ENCODE data around the gene ANXA8. TPM values are rescaled to one million over a fixed set of nuclear protein-coding genes. Genes with fewer than 3 reads are reported as not detected.

ANXA8 gene
- total RNA-seq, 2 experiments from 2014 or later, result 0.17 to 0.30 TPM

DNA sequence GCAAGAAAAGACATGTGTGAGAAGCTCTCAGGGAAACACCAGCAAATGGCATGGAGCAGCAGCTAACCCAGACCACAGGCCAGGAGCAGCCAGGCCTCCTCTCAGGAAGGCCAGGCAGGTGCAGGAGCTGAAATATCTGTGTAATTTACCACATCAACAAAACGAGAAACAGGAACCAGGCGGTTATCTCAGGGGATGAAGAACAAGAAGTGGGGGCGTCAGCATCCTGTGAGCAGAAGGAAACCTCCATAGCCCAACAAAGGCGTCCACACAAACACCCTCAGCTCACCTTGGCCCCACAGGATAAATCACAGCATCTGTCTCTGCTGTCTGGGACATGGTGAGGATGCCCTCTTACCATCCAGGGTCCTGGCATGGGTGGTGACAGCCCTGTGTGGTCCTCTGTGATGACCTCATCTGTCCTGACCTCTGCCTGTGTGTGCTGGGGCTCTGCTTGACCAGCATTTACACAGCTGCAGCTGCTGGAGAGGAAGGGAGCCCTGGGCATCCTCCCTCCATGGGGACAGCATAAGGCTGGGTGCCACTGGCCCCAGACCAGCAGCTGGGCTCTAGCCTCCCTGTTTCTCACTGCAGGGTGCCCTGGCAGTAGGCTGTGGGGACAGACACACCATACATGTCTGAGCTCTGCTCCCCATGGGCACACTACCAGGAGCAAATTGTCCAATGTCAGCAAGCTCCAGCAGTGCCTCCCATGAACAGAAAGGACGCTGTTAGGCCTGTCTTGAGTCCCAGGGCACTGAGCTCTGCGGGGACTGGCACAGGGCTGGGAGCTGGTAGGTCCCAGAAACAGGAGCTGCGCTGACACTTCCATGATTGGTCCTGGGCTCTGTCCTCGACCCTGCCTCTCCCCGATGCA is 34.6 kb downstream of the ANXA8 start:
- Mint-ChIP-seq H3K36me3 (ENCODE audit: low read depth) (no peaks in the 10 kb centered on the region), H3K27me3 (peaks cover 3% of the 10 kb centered on the region), H3K4me1 (peaks cover 4% of the 10 kb centered on the region), H3K27ac (no peak overlapping the region), H3K4me3 (no peak overlapping the region), H3K9me3 (peaks cover 10% of the 10 kb centered on the region)
- ChIA-PET POLR2A (no interaction called here), CTCF (interaction anchor here (0.7 to 1.2 kb wide), 2 partner anchors 17 to 268 kb away, joined by 3 read pairs; no protein-coding TSS in a partner anchor)
- DNase-seq, result no peak

GRCh38 chr10:47447705-47448104 is 36.2 kb downstream of the ANXA8 start:
- ChIA-PET CTCF (interaction anchor here (1.0 kb wide), 1 partner anchor 9 kb away, joined by 3 read pairs; no protein-coding TSS in a partner anchor), POLR2A (no interaction called here)
- Mint-ChIP-seq H3K27me3 (no peaks in the 10 kb centered on the region), H3K4me3 (no peak overlapping the region), H3K36me3 (ENCODE audit: low read depth) (no peaks in the 10 kb centered on the region), H3K27ac (no peak overlapping the region), H3K4me1 (peaks cover 4% of the 10 kb centered on the region), H3K9me3 (peaks cover 10% of the 10 kb centered on the region)
- no peak for DNase-seq

GRCh38 chr10:47447209-47447608 is 36.7 kb downstream of the ANXA8 start:
- CTCF ChIA-PET, result no interaction called here
- Mint-ChIP-seq H3K4me1 (peaks cover 4% of the 10 kb centered on the region), H3K27ac (no peak overlapping the region), H3K9me3 (peaks cover 10% of the 10 kb centered on the region), H3K27me3 (peaks cover 2% of the 10 kb centered on the region), H3K4me3 (no peak overlapping the region), H3K36me3 (ENCODE audit: low read depth) (no peaks in the 10 kb centered on the region)
- POLR2A ChIA-PET, result no interaction called here
- no peak for DNase-seq

DNA sequence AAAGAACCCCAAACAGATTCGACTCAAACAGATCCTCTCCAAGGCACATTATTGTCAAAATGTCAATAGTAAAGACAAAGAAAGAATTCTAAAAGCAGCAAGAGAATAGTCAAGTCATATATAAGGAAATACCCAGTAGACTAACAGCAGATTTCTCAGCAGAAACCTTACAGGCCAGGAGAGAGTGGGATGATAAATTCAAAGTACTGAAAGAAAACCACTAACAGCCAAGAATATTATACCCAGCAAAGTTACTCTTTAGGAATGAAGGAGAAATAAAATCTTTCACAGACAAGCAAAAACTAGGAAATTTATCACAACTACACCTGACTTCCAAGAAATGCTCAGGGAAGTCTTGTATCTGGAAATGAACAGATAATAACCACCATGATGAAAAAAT is 38.2 kb downstream of the ANXA8 start:
- peaks cover 4% of the 10 kb centered on the region for H3K4me1 Mint-ChIP-seq
- POLR2A ChIA-PET, result no interaction called here
- no peak overlapping the region for H3K4me3 Mint-ChIP-seq
- H3K27ac Mint-ChIP-seq, result no peak overlapping the region
- peaks cover 13% of the 10 kb centered on the region for H3K27me3 Mint-ChIP-seq
- H3K36me3 Mint-ChIP-seq (ENCODE audit: low read depth), result no peaks in the 10 kb centered on the region
- DNase-seq, result no peak
- CTCF ChIA-PET, result no interaction called here
- H3K9me3 Mint-ChIP-seq, result peaks cover 10% of the 10 kb centered on the region

GRCh38 chr10:47444047-47444446 is 39.9 kb downstream of the ANXA8 start:
- Mint-ChIP-seq H3K9me3 (peaks cover 13% of the 10 kb centered on the region), H3K4me1 (peaks cover 4% of the 10 kb centered on the region), H3K27me3 (peaks cover 14% of the 10 kb centered on the region), H3K36me3 (ENCODE audit: low read depth) (no peaks in the 10 kb centered on the region), H3K27ac (no peak overlapping the region), H3K4me3 (no peak overlapping the region)
- POLR2A ChIA-PET, result no interaction called here
- CTCF ChIA-PET, result no interaction called here
- DNase-seq, result no peak

GRCh38 chr10:47443145-47443544 is 40.8 kb downstream of the ANXA8 start:
- DNase-seq, result no peak
- no peak overlapping the region for H3K27ac Mint-ChIP-seq
- H3K4me1 Mint-ChIP-seq, result no peaks in the 10 kb centered on the region
- no peak overlapping the region for H3K4me3 Mint-ChIP-seq
- POLR2A ChIA-PET, result no interaction called here
- H3K9me3 Mint-ChIP-seq, result peaks cover 13% of the 10 kb centered on the region
- peaks cover 17% of the 10 kb centered on the region for H3K27me3 Mint-ChIP-seq
- CTCF ChIA-PET, result no interaction called here
- no peaks in the 10 kb centered on the region for H3K36me3 Mint-ChIP-seq (ENCODE audit: low read depth)

DNA sequence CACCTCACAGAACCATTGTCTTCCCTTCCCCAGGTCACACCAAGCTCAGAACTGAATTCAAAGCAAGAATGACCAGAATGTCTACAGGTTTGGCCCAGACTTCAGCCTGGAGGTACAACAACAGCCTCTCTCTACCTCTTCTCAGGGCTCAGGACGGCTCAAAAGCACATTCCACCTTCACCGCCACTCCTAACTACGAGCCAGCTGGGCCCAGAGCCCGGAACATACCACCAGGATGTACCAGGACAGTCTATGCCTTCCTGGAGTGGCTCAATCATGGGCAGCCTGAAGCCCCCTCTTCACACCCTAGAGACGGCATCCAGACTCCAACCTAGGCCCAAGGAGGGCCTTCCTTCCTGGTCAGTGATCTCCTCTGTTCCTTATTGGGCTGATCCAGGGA is 41.6 kb downstream of the ANXA8 start:
- Mint-ChIP-seq H3K4me1 (no peaks in the 10 kb centered on the region), H3K36me3 (ENCODE audit: low read depth) (no peaks in the 10 kb centered on the region), H3K9me3 (peaks cover 13% of the 10 kb centered on the region), H3K4me3 (no peak overlapping the region), H3K27me3 (peaks cover 17% of the 10 kb centered on the region), H3K27ac (no peak overlapping the region)
- CTCF ChIA-PET, result interaction anchor here (1.3 kb wide), 1 partner anchor 9 kb away, joined by 3 read pairs; no protein-coding TSS in a partner anchor
- POLR2A ChIA-PET, result no interaction called here
- DNase-seq, result no peak

GRCh38 chr10:47441938-47442337 is 42.0 kb downstream of the ANXA8 start:
- H3K4me3 Mint-ChIP-seq, result no peak overlapping the region
- no peak for DNase-seq
- H3K27me3 Mint-ChIP-seq, result peaks cover 17% of the 10 kb centered on the region
- no peaks in the 10 kb centered on the region for H3K4me1 Mint-ChIP-seq
- H3K9me3 Mint-ChIP-seq, result peaks cover 13% of the 10 kb centered on the region
- ChIA-PET CTCF (interaction anchor here (1.3 kb wide), 1 partner anchor 9 kb away, joined by 3 read pairs; no protein-coding TSS in a partner anchor), POLR2A (no interaction called here)
- no peak overlapping the region for H3K27ac Mint-ChIP-seq
- H3K36me3 Mint-ChIP-seq (ENCODE audit: low read depth), result no peaks in the 10 kb centered on the region

DNA sequence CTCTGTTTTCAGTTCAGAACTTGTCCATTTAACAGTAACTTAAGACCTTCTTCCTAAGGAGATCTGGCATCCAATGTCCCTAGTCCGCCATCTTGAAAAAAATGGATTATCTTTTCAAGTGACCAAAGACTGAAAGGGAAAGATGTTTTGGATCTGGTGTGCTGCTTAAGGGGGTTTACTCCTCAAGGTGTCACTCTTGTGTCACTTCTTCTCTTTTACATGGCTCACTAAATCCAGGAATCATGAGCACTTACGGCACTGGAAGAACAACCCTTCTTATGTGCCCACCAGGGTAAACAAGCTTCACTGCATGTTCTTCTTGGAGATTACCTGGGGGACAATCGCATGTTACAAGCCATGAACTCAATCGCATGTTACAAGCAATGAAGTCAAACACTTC is 43.7 kb downstream of the ANXA8 start:
- Mint-ChIP-seq H3K36me3 (ENCODE audit: low read depth) (no peaks in the 10 kb centered on the region), H3K27ac (no peak overlapping the region), H3K4me1 (no peaks in the 10 kb centered on the region), H3K27me3 (peaks cover 34% of the 10 kb centered on the region), H3K4me3 (no peak overlapping the region), H3K9me3 (peaks cover 4% of the 10 kb centered on the region)
- ChIA-PET POLR2A (no interaction called here), CTCF (no interaction called here)
- no peak for DNase-seq

GRCh38 chr10:47438857-47439474 is 44.9 kb downstream of the ANXA8 start:
- H3K36me3 Mint-ChIP-seq (ENCODE audit: low read depth), result no peaks in the 10 kb centered on the region
- no peaks in the 10 kb centered on the region for H3K4me1 Mint-ChIP-seq
- no peak overlapping the region for H3K4me3 Mint-ChIP-seq
- no peak for DNase-seq
- H3K27me3 Mint-ChIP-seq, result peaks cover 36% of the 10 kb centered on the region
- POLR2A ChIA-PET, result no interaction called here
- H3K9me3 Mint-ChIP-seq, result peaks cover 2% of the 10 kb centered on the region
- CTCF ChIA-PET, result interaction anchor here (0.8 kb wide), 1 partner anchor 9 kb away, joined by 3 read pairs; no protein-coding TSS in a partner anchor
- H3K27ac Mint-ChIP-seq, result no peak overlapping the region

- peaks cover 42% of the 10 kb centered on the region for H3K27me3 Mint-ChIP-seq
- no peak overlapping the region for H3K27ac Mint-ChIP-seq
- H3K36me3 Mint-ChIP-seq (ENCODE audit: low read depth), result no peaks in the 10 kb centered on the region
- H3K9me3 Mint-ChIP-seq, result peaks cover under 1% of the 10 kb centered on the region
- DNase-seq, result no peak
- H3K4me3 Mint-ChIP-seq, result no peak overlapping the region
- H3K4me1 Mint-ChIP-seq, result no peaks in the 10 kb centered on the region
- ChIA-PET CTCF (no interaction called here), POLR2A (no interaction called here)
Observed at GRCh38 chr10:47435081-47435480, 48.8 kb downstream of the ANXA8 start.

GRCh38 chr10:47425813-47426419 is 58.0 kb downstream of the ANXA8 start:
- DNase-seq, result no peak
- POLR2A ChIA-PET, result no interaction called here
- Mint-ChIP-seq H3K9me3 (no peaks in the 10 kb centered on the region), H3K4me1 (no peaks in the 10 kb centered on the region), H3K4me3 (no peak overlapping the region), H3K36me3 (ENCODE audit: low read depth) (no peaks in the 10 kb centered on the region), H3K27ac (no peak overlapping the region), H3K27me3 (peaks cover 17% of the 10 kb centered on the region)
- CTCF ChIA-PET, result no interaction called here

GRCh38 chr10:47424231-47424630 is 59.7 kb downstream of the ANXA8 start:
- H3K27ac Mint-ChIP-seq, result no peak overlapping the region
- no peak for DNase-seq
- no peaks in the 10 kb centered on the region for H3K9me3 Mint-ChIP-seq
- H3K4me3 Mint-ChIP-seq, result no peak overlapping the region
- peaks cover 6% of the 10 kb centered on the region for H3K27me3 Mint-ChIP-seq
- ChIA-PET CTCF (no interaction called here), POLR2A (no interaction called here)
- no peaks in the 10 kb centered on the region for H3K36me3 Mint-ChIP-seq (ENCODE audit: low read depth)
- no peaks in the 10 kb centered on the region for H3K4me1 Mint-ChIP-seq

Data from activated CD4-positive, alpha-beta T cell treated with anti-CD3 and anti-CD28 coated beads, Interleukin-2, amount 10 ng/mL, durations not matched to agents 7 days and 5 days (primary cell).